Gastrocnemius medialis (tissue), 4 donors: ENCODE results near the gene TM2D1. TPM values are rescaled to one million over a fixed set of nuclear protein-coding genes. Genes with fewer than 3 reads are reported as not detected.
A peak's percentile ranks its signal among the peaks of the same experiment; 100 is the strongest.

Experiments
- ATAC-seq, 2 donors: fragments of 150-250 bp; one replicate each; pipeline ENCODE4 v1.9.1; 2016
- DNase-seq, 2 donors: peaks; one replicate each; pipeline ENCODE4 v3.0.0-alpha.2; 2019
- H3K27ac ChIP-seq, 4 donors: fragments of 200-600 bp; sonication (generic); 1 replicate in 1 of 4; 2 replicates in 3 of 4; pipeline ENCODE4 v1.5.1; 2016 to 2018; ENCODE audit warnings: mild to moderate bottlenecking in 2 of 4, moderate library complexity in 1 of 4
- H3K27me3 ChIP-seq, 3 donors: fragments of 200-600 bp; sonication (generic) in 2 of 3; 1 replicate in 1 of 3; 2 replicates in 2 of 3; pipeline versions ENCODE4 v1.5.1 to v1.6.0; 2016 to 2019; ENCODE audit warnings: mild to moderate bottlenecking in 1 of 3, moderate library complexity in 1 of 3
- H3K36me3 ChIP-seq, 2 donors: fragments of 200-600 bp; sonication (generic) in 1 of 2; one replicate each; pipeline ENCODE4 v1.5.1; 2017 to 2018
- H3K4me1 ChIP-seq, 2 donors: fragments of 200-600 bp; sonication (generic) in 1 of 2; one replicate each; pipeline ENCODE4 v1.5.1; 2016 to 2017; ENCODE audit warnings: mild to moderate bottlenecking in 2 of 2
- H3K4me3 ChIP-seq, 4 donors: fragments of 200-600 bp; sonication (generic) in 3 of 4; 1 replicate in 1 of 4; 2 replicates in 3 of 4; pipeline ENCODE4 v1.5.1; 2016 to 2019; ENCODE audit warnings: mild to moderate bottlenecking in 2 of 4
- H3K9me3 ChIP-seq, 3 donors: fragments of 200-600 bp; sonication (generic) in 2 of 3; 1 replicate in 1 of 3; 2 replicates in 2 of 3; pipeline ENCODE4 v1.5.1; 2016 to 2019
- POLR2A ChIP-seq, 2 donors: fragments of 450-650 bp; IDR thresholded peaks; one replicate each; pipeline ENCODE4 v1.6.1; 2017; ENCODE audit warnings: antibody characterized with exemption in 2 of 2, mild to moderate bottlenecking in 2 of 2, moderate library complexity in 2 of 2
- in situ Hi-C, 4 donors: fragments of 200-750 bp; cut with MboI; loops; one replicate each; pipeline versions ENCODE4 v1.15.0 to v1.8.0; 2017; ENCODE audit warnings: low sequenced_read_pairs in 4 of 4
- intact Hi-C: fragments of 100-400 bp; cut with DNase I; formaldehyde crosslinking; loops from one replicate; pipeline ENCODE4 v1.15.1; 2023; ENCODE audit warnings: low total_unique reads
- total RNA-seq, 4 donors: library from RNA; depleted of rRNA; stranded (reverse); fragments of >200 nt; gene quantifications; one replicate each; pipeline versions ENCODE4 v1.1.0 to v1.2.3, GENCODE V29; 2016
- TF ChIP-seq, protein P1 (sequence below), 5 experiments: fragments of 450-650 bp in 3 of 5; fragments of 200-600 bp in 2 of 5; sonication (generic) in 2 of 5; IDR thresholded peaks in 4 of 5; conservative IDR thresholded peaks in 1 of 5; 1 replicate in 4 of 5; 2 replicates in 1 of 5; pipeline ENCODE4 v1.5.1; 2016 to 2019; ENCODE audit warnings: antibody characterized with exemption in 5 of 5, mild to moderate bottlenecking in 3 of 5, moderate library complexity in 3 of 5

TM2D1 gene
- total RNA-seq, 4 donors from 2014 or later = 33.6 to 56.8 (median 38.5) TPM

DNA sequence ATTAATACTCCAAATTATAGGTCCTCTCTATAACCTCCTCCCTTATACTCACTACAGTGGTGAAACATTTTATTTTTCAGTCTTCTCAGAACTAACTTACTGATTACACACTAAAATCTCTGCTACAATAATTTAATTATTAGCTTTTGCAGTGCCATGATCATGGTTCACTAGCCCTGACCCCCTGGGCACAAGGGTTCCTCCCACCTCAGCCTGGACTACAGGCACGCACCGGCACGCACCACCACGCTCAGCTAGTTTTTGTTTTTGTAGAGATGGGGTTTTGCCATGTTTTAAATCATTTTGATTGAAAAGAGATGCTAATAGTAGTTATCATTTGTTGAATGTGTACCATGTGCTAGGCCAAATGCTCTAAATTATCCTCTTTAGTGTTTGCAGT, 23.6 kb upstream of the TM2D1 start:
- intact Hi-C loops = loop anchor here (10.0 kb wide), 1 partner anchor 106 kb away; no protein-coding TSS in a partner anchor
- ATAC-seq (no peak), DNase-seq (no peak)
- Histone ChIP-seq H3K27ac (no peak overlapping the region), H3K4me3 (no peak overlapping the region), H3K36me3 (no peaks in the 10 kb centered on the region), H3K9me3 (no peaks in the 10 kb centered on the region), H3K27me3 (no peaks in the 10 kb centered on the region), H3K4me1 (peaks cover 10 to 12% of the 10 kb centered on the region in 2 donors)
- TF ChIP-seq, protein P1, sequence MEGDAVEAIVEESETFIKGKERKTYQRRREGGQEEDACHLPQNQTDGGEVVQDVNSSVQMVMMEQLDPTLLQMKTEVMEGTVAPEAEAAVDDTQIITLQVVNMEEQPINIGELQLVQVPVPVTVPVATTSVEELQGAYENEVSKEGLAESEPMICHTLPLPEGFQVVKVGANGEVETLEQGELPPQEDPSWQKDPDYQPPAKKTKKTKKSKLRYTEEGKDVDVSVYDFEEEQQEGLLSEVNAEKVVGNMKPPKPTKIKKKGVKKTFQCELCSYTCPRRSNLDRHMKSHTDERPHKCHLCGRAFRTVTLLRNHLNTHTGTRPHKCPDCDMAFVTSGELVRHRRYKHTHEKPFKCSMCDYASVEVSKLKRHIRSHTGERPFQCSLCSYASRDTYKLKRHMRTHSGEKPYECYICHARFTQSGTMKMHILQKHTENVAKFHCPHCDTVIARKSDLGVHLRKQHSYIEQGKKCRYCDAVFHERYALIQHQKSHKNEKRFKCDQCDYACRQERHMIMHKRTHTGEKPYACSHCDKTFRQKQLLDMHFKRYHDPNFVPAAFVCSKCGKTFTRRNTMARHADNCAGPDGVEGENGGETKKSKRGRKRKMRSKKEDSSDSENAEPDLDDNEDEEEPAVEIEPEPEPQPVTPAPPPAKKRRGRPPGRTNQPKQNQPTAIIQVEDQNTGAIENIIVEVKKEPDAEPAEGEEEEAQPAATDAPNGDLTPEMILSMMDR (IDR thresholded peaks at IDR 0.05 in 4 of 5, conservative IDR thresholded peaks at IDR 0.05 in 1 of 5) = no peak
- TF ChIP-seq POLR2A (IDR thresholded peaks at IDR 0.05) = no peak
- in situ Hi-C loops = loop anchor here in 1 of 4 donors (25.0 kb wide), 1 partner anchor 1039 kb away; the partner anchor contains the start of gene ATG4C

DNA sequence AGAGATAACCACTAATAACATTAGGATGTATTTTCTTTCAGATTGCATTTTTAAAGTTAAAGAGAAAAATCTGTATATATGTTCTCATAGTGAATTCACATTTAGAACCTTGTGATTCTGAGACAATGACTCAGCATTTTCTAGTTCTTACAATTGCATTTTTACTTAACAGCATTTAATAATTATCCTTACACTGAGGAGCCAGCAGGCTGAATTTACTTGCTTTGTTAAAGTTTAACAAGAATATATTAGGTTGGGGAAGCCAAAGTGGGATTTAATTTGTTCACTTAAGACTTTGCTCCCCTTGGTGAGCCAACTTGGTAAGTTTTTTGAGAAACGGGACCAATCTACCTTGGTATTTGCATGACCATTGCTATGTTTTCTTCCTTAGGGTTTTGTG, 21.9 kb upstream of the TM2D1 start:
- no peak for ATAC-seq
- H3K4me1 ChIP-seq = peaks cover 15 to 18% of the 10 kb centered on the region in 2 donors
- no peaks in the 10 kb centered on the region for H3K36me3 ChIP-seq
- no peaks in the 10 kb centered on the region for H3K27me3 ChIP-seq
- no peaks in the 10 kb centered on the region for H3K9me3 ChIP-seq
- peak overlapping the region in 3 of 4 donors; percentile 48 to 57 (median 48) for H3K27ac ChIP-seq
- TF ChIP-seq, protein P1 (IDR thresholded peaks at IDR 0.05 in 4 of 5, conservative IDR thresholded peaks at IDR 0.05 in 1 of 5) = no peak
- no peak for TF ChIP-seq POLR2A (IDR thresholded peaks at IDR 0.05)
- no peak overlapping the region for H3K4me3 ChIP-seq
- DNase-seq = no peak
- intact Hi-C loops = loop anchor here (10.0 kb wide), 1 partner anchor 108 kb away; no protein-coding TSS in a partner anchor
- in situ Hi-C loops = loop anchor here in 1 of 4 donors (25.0 kb wide), 1 partner anchor 1040 kb away; the partner anchor contains the start of gene ATG4C

- Histone ChIP-seq H3K4me3 (peak overlapping the region; percentile 77 to 97 (median 82)), H3K4me1 (peaks cover 21 to 24% of the 10 kb centered on the region in 2 donors), H3K27ac (peak overlapping the region; percentile 86 to 95 (median 89)), H3K9me3 (no peaks in the 10 kb centered on the region), H3K36me3 (no peaks in the 10 kb centered on the region), H3K27me3 (no peaks in the 10 kb centered on the region)
- DNase-seq (no peak), ATAC-seq (no peak)
- intact Hi-C loops (loop anchor here (2.0 to 10.0 kb wide), 2 partner anchors 111 to 693 kb away; partner anchors contain the start of gene USP1), in situ Hi-C loops (loop anchor here in 1 of 4 donors (25.0 kb wide), 1 partner anchor 1043 kb away; the partner anchor contains the start of gene ATG4C)
- TF ChIP-seq, protein P1 (IDR thresholded peaks at IDR 0.05 in 4 of 5, conservative IDR thresholded peaks at IDR 0.05 in 1 of 5) = no peak
- no peak for TF ChIP-seq POLR2A (IDR thresholded peaks at IDR 0.05)
These were observed 19.0 kb upstream of the TM2D1 start for GRCh38 chr1:61743716-61744580.

GRCh38 chr1:61743431-61743705, 18.4 kb upstream of the TM2D1 start:
- no peaks in the 10 kb centered on the region for H3K9me3 ChIP-seq
- no peaks in the 10 kb centered on the region for H3K27me3 ChIP-seq
- intact Hi-C loops (loop anchor here (2.0 to 10.0 kb wide), 2 partner anchors 111 to 693 kb away; partner anchors contain the start of gene USP1), in situ Hi-C loops (loop anchor here in 1 of 4 donors (25.0 kb wide), 1 partner anchor 1044 kb away; the partner anchor contains the start of gene ATG4C)
- no peak for ATAC-seq
- no peaks in the 10 kb centered on the region for H3K36me3 ChIP-seq
- no peak for DNase-seq
- peaks cover 21 to 24% of the 10 kb centered on the region in 2 donors for H3K4me1 ChIP-seq
- peak overlapping the region; percentile 77 to 97 (median 82) for H3K4me3 ChIP-seq
- TF ChIP-seq, protein P1 (IDR thresholded peaks at IDR 0.05 in 4 of 5, conservative IDR thresholded peaks at IDR 0.05 in 1 of 5) = no peak
- TF ChIP-seq POLR2A (IDR thresholded peaks at IDR 0.05) = no peak
- H3K27ac ChIP-seq = peak overlapping the region; percentile 86 to 95 (median 89)
